ENCODE results near the gene C4orf50.

Gene C4orf50

DNA sequence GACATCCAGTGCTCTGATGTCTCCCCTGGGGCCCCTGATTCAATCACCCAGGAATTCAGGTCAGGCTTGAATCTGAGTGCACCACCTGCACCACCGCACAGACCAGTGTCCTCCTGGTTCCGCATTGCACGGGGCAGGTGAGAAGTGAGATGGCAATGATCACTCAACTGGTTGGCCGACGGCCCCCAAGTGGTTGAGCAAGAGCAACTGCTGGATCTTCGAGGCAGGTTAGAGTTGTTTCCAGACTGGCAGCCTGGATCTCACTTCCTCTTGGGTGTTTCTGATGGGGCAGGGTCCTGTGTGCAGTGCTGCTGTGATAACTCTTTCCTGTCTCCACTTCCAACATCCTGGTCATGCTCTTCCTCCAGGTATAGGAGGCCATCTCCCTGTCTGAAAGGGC is 50.4 kb downstream of the C4orf50 start:
- ChIA-PET POLR2A (ENCODE audit: low non-redundant PET) (no interaction called here), CTCF (no interaction called here)
- TF ChIP-seq, protein P1, sequence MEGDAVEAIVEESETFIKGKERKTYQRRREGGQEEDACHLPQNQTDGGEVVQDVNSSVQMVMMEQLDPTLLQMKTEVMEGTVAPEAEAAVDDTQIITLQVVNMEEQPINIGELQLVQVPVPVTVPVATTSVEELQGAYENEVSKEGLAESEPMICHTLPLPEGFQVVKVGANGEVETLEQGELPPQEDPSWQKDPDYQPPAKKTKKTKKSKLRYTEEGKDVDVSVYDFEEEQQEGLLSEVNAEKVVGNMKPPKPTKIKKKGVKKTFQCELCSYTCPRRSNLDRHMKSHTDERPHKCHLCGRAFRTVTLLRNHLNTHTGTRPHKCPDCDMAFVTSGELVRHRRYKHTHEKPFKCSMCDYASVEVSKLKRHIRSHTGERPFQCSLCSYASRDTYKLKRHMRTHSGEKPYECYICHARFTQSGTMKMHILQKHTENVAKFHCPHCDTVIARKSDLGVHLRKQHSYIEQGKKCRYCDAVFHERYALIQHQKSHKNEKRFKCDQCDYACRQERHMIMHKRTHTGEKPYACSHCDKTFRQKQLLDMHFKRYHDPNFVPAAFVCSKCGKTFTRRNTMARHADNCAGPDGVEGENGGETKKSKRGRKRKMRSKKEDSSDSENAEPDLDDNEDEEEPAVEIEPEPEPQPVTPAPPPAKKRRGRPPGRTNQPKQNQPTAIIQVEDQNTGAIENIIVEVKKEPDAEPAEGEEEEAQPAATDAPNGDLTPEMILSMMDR (conservative IDR thresholded peaks at IDR 0.05; ENCODE audit: low read depth): no peak
- DNase-seq (ENCODE audit: low spot score): no peak
- no peak overlapping the region for H3K27ac ChIP-seq

DNA sequence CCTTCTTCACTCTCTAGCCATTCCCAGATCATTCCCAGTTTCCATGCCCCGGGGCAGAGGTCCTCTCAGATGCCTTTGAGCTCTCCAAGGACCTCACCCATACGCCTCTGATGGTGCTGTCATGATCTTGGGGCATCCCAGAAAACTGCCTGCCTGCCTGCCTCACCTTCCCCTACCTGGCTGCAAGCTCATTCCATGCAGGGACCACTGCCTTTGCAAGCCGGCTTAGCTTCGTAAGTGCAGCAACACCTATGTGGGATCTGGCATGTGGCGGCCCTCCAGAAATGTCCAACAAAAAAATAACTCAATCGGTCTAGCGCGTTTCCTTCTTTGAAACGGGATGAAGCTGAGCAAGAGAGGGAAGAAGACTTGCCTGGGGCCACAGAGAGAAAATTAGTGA is 53.0 kb downstream of the C4orf50 start:
- H3K27ac ChIP-seq: no peak overlapping the region
- no peak for DNase-seq (ENCODE audit: low spot score)
- TF ChIP-seq, protein P1 (conservative IDR thresholded peaks at IDR 0.05; ENCODE audit: low read depth): no peak
- ChIA-PET CTCF (no interaction called here), POLR2A (ENCODE audit: low non-redundant PET) (no interaction called here)

DNA sequence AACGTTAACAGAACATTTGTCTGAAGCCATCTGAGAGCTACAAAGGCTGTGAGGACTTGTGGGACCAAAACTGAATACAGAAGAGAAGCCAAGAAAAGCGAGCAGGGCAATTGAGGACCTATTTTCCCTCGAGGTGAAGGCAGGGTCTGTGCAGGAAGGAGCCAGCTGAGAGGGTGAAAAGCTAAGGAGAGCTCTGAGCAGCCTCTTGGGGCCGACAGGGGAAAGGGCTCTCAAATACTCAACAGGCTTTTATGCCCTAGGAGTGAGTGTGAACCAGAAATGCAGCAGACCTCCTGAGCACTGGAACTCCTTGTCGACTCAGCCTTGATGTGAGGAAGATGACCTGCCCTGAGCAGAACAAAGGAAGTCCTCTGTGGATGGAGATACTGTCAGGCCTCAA is 54.2 kb downstream of the C4orf50 start:
- TF ChIP-seq, protein P1 (conservative IDR thresholded peaks at IDR 0.05; ENCODE audit: low read depth): no peak
- no peak overlapping the region for H3K27ac ChIP-seq
- CTCF ChIA-PET: no interaction called here
- POLR2A ChIA-PET (ENCODE audit: low non-redundant PET): no interaction called here
- DNase-seq (ENCODE audit: low spot score): no peak

DNA sequence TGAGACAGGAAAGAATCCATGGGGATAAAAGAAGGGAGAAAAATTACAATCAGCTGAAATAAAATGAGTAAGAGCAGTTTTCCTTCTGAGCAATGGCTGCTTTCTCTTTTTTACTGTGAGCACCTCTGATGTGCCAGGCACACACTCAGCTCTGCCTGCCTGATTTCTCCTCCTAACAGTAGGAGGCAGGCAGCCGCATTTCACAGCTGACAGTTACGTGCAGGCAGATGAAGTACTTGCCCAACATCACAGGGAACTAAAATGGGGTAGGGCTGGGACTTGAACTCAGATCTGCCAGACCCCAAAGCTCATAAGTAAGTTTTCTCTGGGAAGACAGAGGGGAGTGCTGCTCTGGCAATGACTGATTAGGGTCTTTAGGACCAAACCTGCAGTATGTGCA is 54.6 kb downstream of the C4orf50 start:
- CTCF ChIA-PET: no interaction called here
- no peak for DNase-seq (ENCODE audit: low spot score)
- TF ChIP-seq, protein P1 (conservative IDR thresholded peaks at IDR 0.05; ENCODE audit: low read depth): no peak
- POLR2A ChIA-PET (ENCODE audit: low non-redundant PET): no interaction called here
- no peak overlapping the region for H3K27ac ChIP-seq

DNA sequence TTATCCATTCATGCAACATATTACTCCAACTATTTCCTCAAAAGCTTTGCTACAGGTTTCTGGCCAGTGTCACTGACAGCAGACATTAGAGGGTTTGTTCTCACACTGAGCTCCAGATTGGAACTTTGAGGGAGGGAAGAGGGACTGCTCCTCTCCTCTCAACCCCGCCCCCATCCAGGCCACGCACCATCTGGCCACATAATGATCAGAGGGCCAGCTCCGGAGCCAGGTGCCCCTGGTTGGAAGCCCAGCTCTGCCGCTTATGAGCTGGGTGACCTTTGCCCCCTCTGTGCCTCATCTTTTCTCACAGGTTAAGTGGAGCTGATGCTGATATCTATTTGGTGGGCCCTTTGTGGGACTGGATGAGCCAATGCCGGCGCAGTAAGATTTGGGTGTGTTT is 55.8 kb downstream of the C4orf50 start:
- no peak overlapping the region for H3K27ac ChIP-seq
- TF ChIP-seq, protein P1 (conservative IDR thresholded peaks at IDR 0.05; ENCODE audit: low read depth): no peak
- POLR2A ChIA-PET (ENCODE audit: low non-redundant PET): no interaction called here
- DNase-seq (ENCODE audit: low spot score): no peak
- CTCF ChIA-PET: no interaction called here

DNA sequence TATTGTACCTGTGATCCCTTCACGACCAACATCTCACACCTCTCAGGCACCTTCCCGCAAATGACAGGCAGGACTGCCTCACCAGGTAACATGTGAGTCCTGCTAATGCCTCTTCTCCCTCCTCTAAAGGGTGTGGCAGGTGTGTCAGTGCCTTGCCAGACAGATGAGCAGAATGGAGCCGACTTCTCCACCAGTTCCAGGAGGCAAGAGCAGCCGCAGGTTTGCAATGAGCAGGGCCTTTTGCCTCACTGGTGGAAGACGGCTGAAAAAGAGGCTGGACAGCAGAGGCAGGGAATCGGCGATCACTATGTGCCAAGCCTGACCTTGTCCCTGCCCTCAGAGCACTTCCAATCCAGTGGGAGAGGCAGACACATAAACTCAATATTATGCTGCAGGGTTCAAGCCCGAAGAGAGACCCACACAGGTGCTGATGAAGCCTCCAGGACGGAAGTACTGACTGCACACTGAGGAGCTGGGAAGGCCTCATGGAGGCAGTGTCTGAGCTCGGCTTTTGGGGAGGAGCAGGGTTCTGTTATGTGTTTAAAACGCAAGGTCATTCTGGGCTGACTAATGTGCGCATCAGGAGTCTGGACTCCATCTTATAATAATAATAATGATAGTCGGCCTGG is 57.9 kb downstream of the C4orf50 start:
- ChIA-PET CTCF (no interaction called here), POLR2A (ENCODE audit: low non-redundant PET) (no interaction called here)
- DNase-seq (ENCODE audit: low spot score): no peak
- H3K27ac ChIP-seq: no peak overlapping the region
- TF ChIP-seq, protein P1 (conservative IDR thresholded peaks at IDR 0.05; ENCODE audit: low read depth): no peak
